HG03066 (cell line): ENCODE measurements around the gene OPTC.
"Not testable (repeated sequence)": the region's sequence is repeated elsewhere in the genome, so short reads cannot be mapped to it uniquely, and the experiment has no call there.

Experiments used
- ATAC-seq: cut with Tn5 transposase; IDR thresholded peaks from one replicate; pipeline ENCODE4 v1.9.1; 2021; ENCODE audit warnings: low read depth; ENCODE audit not compliant: unreplicated experiment

OPTC gene

DNA sequence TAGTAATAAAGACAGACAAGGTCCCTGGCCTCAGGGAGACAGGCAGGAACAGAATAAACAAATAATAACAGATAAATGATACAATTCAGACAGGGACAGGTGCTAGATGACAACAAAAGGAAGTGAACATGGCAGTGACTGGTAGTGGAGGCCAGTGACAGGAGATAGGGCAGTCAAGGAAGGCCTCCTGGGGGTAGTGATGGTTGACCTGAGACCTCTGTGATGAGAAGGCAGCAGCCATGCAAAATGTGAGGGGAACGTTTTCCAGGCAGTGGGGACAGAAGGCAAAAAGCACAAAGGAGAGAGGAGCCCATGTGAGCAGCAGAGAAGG lies 18.5 kb downstream of the OPTC start:
- ATAC-seq: no peak

DNA sequence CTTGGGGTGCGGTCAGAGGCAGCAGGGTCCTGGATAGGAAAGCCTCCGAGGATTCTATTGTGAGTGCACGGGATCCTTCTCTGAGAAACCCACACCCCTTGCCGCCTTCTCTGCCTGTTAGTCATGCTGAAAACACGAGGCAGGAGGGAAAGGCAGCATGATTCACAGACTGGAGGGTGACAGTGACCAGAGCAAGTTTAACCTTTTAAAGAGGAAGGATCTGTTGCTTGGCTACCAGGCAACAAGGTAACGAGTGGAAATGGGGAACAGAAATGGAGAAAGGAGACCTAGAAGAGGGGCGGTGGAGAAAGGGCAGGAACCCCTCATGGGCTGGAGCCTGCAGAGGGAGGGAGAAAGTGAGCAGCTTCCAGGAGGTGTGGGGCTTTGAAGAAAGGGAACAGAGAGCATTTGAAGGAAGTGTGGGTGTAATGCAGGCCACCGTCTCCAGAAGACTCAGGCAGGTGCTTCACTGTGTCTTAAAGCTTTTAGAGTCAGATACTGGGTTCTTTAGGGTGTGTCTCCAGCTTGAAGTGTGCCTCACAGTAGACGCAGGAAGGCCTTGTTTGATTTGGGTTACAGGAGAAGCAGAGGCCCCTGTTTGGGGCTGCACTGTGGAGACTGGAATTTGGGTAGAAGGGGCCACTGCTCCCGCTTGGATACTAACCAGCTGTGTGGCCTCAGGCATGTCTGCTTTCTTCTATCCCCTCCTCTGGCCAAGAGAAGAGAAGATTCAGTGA lies 19.1 kb downstream of the OPTC start:
- no peak for ATAC-seq

DNA sequence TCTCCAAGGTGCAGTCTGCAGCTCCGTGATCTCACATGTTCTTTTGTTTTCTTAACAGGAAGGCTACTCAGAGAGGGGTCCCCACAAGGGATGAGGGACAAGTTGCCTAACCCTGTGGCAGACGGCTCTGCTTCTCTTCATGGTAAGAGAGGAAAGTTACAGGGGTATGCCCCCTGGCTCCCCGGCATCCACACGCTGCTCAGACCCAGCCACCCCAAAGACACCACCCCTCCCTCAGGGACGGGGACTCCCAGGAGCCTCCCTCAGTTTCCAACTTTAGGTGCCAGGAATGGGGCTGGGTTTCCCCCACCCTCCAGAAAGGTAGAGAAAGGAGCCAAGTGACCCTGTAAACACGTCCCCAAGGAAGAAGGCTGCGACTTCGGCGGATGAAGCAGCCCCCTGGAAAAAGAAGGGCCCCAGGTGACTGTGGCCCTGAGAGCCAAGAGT lies 19.7 kb downstream of the OPTC start:
- no peak for ATAC-seq

DNA sequence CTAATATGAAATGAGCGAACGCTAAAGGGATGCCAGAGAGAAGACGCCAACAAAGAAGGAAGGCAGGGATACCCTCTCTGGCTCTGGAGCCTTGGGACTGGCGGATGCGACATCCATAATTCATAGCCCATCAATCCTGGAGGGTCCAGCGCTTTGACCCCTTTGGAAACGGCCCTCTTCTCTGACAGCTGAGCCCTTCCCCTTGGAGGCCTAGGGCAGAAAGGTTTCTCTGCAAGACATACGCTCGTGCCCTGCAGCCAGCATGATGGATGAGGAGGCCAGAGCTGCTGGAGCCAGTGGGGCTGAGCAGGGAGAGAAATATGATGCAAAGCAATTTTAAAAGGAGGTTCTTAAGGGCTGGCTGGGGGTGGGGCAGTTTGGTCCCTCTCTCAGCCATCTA lies 22.2 kb downstream of the OPTC start:
- ATAC-seq: no peak

DNA sequence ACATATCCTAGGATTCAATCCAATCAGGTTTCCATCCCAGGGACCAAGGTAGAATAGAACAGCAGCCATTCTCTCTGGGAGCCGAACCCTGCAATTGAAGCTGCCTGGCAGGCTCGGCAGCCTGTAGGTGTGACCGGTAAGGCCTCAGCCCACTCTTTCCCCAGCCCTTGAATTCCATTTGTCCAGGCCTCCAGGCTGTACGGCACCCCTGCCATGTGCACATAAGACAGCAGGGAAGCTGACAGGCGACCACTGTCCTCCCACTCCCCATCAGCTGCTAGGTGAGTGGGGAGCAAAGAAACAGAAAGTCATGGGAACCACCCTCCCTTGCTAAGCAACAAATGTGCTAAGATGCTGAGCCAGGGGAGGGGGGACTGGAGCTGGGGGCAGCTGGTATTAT lies 23.0 kb downstream of the OPTC start:
- ATAC-seq: no peak

DNA sequence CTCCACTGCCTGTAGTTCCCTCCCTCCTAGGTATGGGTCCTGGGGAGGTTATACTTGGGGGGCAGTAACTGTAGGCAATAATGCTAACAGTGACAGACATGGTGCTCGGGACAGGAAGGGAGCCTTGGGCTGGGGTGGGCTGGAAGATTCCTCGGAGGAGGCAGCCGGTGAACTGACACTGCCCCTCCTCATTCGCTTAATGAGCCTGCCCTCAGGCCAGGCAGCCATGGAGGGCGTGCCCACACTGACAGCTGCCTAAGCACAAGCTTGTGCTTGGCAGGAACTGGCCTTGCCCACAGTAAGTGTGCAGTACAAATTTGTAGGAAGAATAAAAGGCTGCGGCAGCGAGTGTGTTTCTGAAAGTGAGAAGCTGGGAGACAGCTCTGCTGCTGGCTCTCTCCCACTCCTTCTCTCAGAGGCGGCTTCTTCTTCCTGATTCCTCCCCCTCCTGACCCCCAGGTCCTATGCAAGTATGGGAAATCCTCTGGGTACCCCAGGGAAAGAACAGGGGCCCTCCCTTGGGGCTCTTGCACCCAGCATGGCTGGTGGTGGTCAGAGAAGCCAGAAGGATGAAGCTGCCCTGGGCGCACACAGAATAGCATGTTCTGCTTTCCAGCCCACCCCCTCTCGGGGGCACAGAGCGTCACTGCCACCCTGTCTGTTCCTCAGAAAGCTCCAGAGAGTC lies 23.6 kb downstream of the OPTC start:
- no peak for ATAC-seq

DNA sequence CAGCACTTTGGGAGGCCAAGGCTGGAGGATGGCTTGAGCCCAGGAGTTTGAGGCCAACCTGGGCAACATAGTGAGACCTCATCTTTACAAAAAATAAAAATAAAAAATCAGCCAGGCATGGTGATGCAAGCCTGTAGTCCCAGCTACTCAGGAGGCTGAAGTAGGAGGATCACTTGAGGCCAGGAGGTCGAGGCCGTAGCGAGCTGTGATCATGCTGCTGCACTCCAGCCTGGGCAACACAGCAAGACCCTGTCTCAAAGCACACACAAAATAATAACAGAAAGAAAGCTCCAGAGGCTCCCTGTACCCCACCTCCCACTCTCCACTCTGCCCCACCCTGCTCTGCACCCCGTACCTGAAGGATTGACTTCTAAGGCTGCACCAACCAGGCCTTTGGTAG lies 24.2 kb downstream of the OPTC start:
- not testable (repeated sequence) for ATAC-seq

DNA sequence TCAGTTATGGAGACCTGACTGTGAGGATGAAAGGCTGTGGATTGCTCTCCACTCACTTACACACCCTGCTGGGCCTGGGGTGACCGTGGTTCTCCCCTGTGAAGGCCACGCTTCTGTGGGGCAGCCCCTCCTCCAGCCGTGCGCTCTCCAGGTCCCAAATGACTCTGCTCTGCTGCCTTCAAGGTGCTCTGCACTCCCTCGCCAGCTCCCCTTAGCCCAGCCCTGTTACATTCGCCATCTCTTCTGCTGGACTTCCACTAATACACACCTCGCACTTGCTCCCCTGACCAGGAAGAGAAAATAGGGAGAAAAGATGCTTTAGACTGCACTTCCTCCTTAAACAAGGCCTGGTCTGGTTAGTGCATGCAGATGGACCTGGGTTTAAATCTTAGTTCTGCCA lies 24.6 kb downstream of the OPTC start:
- no peak for ATAC-seq

DNA sequence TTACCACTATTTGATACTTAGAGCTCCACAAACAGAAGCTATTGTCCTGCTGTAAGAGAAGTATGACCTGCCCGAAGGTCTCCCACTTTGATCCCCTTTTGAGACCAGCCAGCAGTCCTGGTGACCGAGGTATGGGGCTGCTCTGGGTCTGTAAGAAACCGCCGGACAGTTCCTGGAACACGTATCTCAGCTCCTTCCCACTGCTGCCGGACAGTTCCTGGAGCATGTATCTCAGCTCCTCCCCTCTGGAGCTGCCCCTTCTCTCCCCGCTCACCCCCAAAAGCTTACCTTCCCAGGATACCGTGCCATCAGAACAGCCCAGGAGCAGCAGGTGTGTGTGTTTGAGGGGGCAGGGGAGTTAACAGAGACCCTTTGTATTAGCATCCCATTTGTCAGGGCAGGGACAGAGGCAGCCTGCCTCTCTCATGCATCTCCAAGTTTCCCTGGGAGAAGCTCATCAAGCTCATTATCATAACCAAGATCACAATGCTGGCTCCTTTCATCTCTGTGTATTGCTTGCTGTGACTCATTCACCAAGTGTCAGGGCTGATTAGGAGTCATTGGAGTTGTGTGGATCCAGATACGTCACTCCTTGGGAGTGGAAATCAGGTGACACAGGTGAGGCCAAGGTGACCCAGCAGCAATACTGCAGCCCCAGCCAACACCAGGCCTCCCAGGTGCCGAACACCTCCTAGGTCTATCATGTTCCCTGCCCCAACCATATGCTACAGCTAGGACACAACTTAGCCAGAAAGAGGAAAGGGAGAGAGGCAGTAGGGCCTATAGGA lies 25.3 kb downstream of the OPTC start:
- no peak for ATAC-seq

DNA sequence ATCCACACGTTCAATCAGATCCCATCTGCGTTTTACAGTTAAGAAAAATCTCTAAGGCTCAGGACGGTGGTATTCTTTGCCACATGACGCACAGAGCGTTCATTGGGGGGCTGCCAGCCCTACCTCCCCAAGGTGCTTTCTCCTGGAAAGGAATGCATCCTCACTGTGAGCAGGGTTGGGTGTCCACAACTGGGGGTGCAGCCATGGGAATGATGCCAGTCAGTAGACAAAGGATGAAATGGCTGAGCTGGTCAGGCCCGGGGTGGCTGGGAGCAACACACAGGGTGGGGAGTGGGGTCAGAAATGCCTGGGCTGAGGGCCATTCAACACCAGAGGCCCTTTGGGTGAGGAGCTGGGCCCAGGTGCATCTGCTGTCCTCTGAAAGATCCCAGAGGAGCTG lies 25.9 kb downstream of the OPTC start:
- ATAC-seq: no peak

DNA sequence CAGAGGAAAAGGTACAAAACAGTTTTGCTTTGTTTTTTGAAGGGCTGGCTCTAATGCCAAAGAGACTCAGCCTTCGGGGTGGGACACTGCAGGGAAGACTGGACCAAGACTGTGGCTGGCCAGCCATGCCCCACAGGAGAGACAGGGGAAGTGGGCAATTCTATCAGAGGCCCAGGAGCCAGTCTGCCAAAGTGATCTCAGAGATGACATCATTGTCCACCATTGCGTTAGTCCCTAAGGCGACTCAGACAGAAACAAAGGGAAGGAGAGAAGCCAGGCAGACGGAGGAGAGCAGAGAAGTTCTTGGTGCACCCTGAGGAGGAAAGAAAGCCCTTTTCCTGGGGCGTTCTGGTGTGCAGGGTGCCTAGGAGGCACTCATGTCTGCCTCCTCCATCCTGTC lies 26.4 kb downstream of the OPTC start:
- no peak for ATAC-seq

DNA sequence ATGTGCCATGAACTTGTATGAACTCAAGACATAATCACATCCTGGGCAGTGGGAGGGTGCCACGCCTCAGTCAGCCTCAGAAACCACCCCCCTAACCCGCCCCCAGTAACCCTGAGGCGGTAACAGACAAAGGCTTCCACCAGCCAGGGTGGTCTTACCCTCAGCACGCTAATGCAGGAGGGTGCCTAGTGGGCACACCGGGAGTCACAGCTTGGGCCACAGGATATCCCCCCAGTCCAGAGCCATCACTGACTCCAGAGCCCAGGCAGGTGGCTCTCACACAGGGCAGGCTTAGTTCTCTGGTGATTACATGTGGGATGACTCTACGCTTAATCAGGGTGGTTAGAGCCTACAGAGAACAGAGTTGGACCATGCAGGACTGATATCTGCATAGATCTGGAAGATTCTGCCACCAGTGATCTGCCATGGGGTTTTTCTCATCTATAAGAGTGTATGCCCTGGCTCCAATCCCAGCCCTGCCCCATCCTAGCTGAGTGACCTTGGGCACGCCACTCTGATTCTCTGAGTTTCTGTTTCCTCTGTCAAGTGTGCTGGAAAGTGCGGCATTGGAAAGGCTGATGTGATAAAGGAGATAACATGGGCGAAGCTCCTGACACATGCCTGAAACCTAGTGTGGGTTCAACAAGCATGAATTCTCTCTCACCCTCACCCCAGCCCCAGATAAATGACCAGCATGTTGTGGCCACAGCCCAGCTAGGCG lies 27.3 kb downstream of the OPTC start:
- no peak for ATAC-seq

DNA sequence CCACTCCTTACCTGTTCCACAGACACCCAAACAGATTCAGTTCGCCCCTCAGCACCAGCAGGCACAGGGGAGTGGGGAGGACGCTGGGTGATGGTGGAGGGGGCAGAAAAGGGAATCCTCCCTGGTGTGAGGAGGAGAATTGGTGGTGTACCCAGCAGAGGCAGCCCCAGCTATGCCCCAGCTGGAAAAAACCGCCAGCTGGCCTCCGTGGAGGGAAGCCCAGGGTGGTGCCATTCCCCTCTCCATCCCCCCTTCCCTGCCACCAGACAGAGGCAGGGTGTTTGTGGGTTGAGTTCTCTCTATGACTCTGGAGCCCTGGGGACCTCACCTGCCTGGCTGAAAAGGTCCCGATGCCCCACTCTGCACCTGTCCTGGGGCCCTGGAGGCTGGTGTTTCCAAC lies 27.9 kb downstream of the OPTC start:
- ATAC-seq: no peak

DNA sequence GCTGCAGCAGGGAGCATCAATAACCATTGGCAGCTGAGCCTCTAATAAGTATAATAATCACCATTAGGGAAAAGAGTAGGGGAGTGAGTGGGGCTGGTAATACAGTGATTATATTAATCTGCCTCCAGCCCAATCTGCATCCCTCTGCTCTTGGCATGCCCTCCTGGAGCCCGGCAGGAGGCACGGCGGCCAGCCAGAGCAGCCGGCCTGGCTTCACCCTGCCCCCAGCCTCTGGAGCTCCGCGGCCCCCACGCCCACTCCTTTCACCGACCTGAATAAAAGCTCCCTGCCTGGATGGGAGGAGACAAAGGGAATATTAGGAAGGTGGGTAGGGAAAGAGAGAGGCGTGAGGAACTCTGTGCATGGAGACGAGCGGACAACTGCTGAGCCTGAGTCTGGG lies 28.3 kb downstream of the OPTC start:
- no peak for ATAC-seq

DNA sequence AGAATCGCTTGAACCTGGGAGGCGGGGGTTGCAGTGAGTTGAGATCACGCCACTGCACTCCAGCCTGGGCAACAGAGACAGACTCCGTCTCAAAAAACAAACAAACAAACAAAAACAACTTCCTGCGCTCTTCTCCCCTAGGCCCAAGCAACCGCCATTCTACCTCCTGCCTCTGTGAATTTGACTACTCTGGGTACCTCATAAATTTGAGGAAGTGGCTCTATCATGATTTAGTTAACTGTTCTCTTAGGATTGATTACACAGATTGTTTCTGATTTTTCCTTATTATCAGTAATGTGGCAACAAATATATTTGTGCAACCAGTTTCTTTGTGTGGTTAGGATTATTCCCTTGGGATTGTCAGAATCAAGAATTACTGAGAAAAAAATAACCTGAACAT lies 29.7 kb downstream of the OPTC start:
- no peak for ATAC-seq

DNA sequence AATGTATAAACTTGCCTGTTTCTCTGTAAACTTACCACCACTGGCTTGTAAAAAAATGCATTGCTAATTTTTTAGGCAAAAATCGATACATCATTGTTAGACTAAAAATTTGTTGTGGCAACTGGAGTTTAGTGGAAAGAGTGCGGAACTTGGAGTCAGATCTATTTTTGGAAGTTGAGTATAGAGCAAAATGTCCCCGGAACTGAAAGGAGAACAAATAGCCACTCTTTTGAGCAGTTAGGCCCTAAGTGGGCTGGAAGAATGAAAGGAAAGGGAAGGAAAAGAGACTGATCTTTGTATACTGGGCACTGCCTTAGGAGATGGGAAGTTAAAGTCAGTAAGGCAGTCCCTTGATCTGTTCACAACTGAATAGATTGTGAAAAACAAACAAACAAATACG lies 30.2 kb downstream of the OPTC start:
- no peak for ATAC-seq

DNA sequence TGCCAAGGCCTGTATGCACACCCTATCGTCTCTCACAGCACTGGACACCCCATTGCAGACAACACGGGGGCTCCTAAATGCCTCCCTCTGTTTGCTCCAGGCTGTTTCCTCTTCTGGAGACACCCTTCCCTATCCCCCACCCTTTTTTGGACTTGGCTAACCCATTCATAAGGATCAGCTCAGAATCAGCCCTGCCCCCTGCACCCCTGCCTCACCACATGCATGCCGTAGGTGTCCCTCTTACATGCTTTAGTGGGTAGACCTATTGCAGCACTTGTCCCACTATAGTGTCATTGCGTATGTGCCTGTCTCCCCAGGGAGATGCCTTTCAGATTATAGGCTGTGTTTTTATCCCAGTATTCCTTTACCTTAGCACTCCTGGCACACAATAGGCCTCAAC lies 30.9 kb downstream of the OPTC start:
- no peak for ATAC-seq

DNA sequence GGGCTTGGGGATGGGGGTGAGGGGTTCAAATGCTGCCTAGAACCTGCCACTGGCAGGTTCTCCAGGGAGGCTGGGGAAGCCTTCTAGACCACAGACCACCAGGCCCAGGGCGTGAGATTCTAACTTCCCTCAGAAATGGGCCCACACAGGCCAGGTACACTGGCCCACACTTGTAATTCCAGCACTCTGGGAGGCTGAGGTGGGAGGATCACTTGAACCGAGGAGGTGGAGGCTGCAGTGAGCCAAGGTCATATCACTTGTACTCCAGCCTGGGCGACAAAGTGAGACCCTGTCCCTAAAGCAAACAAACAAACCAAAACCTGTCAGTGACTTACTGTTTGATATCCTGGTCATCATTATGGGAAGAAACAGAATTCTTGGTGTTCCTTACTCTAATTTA lies 31.7 kb downstream of the OPTC start:
- ATAC-seq: no peak

DNA sequence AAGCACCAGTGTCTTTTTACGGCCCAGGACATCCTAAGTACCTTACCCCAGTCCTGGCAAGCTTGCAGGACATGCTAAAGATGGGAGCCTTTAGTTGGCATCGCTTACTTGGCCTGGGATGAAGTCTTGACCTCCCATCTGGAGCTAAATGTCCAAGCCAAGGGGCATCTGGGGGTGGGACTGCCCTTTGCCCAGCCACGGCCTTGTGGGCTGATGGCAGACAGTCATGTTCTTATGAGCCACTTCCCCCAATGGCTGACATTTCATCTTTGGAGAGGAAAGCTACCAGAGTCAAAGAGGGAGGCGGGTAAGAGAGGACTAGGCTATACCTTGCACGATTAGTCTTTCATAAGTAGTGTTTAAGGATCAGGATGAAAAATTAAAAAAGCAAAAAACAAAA lies 32.2 kb downstream of the OPTC start:
- no peak for ATAC-seq

DNA sequence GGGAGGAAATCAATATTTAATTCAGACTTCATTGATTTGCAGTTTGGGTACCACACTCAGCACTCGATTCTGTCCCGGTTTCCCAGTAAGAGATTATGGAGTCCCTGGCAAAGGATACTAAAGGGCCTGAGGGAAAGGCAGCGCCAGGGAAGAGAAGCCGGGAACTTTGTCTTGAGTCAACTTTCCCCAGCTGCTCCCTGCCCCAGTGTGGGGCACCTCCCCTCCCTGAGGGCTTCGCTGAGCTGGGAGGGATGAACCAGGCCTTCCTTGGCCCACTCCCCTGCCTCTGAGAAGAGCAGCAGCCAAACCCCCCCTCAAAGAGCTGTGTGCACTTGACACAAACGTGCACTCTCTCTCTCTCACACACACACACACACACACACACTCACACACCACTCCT lies 32.6 kb downstream of the OPTC start:
- ATAC-seq: no peak

DNA sequence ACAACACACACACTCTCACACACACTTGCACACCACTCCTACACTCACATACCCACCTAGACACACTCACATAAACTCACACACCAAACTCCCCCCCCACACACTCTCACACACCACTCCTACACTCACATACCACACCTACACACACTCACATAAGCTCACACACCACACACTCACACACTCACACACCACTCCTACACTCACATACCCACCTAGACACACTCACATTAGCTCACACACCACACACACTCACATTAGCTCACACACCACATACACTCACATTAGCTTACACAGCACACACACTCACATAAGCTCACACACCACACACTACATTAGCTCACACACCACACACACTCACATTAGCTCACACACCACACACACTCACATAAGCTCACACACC lies 33.1 kb downstream of the OPTC start:
- ATAC-seq: no peak
